Esophagus muscularis mucosa (tissue), 3 donors: Measurements from ENCODE around the gene HTR4.

Experiments
- POLR2AphosphoS5 ChIP-seq, 2 donors: sonication (generic); formaldehyde crosslinking; IDR thresholded peaks; one replicate each; pipeline ENCODE4 v1.6.1; 2017; ENCODE audit warnings: antibody characterized with exemption in 2 of 2
- TF ChIP-seq, protein P1 (sequence below), 3 experiments: fragments of 200-600 bp in 2 of 3; fragments of 450-650 bp in 1 of 3; sonication (generic) in 2 of 3; IDR thresholded peaks; one replicate each; pipeline ENCODE4 v1.5.1; 2017 to 2019; ENCODE audit warnings: antibody characterized with exemption in 3 of 3, mild to moderate bottlenecking in 2 of 3, moderate library complexity in 1 of 3

- TF ChIP-seq, protein P1, sequence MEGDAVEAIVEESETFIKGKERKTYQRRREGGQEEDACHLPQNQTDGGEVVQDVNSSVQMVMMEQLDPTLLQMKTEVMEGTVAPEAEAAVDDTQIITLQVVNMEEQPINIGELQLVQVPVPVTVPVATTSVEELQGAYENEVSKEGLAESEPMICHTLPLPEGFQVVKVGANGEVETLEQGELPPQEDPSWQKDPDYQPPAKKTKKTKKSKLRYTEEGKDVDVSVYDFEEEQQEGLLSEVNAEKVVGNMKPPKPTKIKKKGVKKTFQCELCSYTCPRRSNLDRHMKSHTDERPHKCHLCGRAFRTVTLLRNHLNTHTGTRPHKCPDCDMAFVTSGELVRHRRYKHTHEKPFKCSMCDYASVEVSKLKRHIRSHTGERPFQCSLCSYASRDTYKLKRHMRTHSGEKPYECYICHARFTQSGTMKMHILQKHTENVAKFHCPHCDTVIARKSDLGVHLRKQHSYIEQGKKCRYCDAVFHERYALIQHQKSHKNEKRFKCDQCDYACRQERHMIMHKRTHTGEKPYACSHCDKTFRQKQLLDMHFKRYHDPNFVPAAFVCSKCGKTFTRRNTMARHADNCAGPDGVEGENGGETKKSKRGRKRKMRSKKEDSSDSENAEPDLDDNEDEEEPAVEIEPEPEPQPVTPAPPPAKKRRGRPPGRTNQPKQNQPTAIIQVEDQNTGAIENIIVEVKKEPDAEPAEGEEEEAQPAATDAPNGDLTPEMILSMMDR (IDR thresholded peaks at IDR 0.05): no peak
- no peak for TF ChIP-seq POLR2AphosphoS5 (IDR thresholded peaks at IDR 0.05)
Observed at GRCh38 chr5:148541054-148541835, 113.1 kb downstream of the HTR4 start.
